CD14-positive monocyte (primary cell): ENCODE data around the gene DHX29. TPM values are rescaled to one million over a fixed set of nuclear protein-coding genes. Genes with fewer than 3 reads are reported as not detected.

Experiments
- DNase-seq, 3 donors: peaks; one replicate each; pipeline ENCODE4 v3.0.0-alpha.2; 2011 to 2022
- H2AFZ ChIP-seq: 2 replicates; pipeline ENCODE4 v1.6.0; 2012; ENCODE audit warnings: mild to moderate bottlenecking, low read depth, low read length, inconsistent platforms; ENCODE audit not compliant: insufficient read depth, poor library complexity, severe bottlenecking
- H3K27ac ChIP-seq, 2 donors: 1 replicate in 1 of 2; 2 replicates in 1 of 2; pipeline ENCODE4 v1.5.1; 2012 to 2013; ENCODE audit warnings: low read length in 2 of 2, control low read depth in 1 of 2, inconsistent platforms in 1 of 2, low read depth in 1 of 2, mild to moderate bottlenecking in 1 of 2
- H3K27me3 ChIP-seq, 2 donors: one replicate each; pipeline versions ENCODE4 v1.6.0 to v1.6.1; 2011 to 2013; ENCODE audit warnings: low read length in 2 of 2; ENCODE audit not compliant: control insufficient read depth in 2 of 2, insufficient read depth in 2 of 2
- H3K36me3 ChIP-seq, 2 donors: replicated peaks in 1 of 2; 1 replicate in 1 of 2; 2 replicates in 1 of 2; pipeline versions ENCODE4 v1.5.1 to v1.6.1; 2012 to 2013; ENCODE audit warnings: low read length in 2 of 2, control low read depth in 1 of 2, inconsistent platforms in 1 of 2, mild to moderate bottlenecking in 1 of 2; ENCODE audit not compliant: insufficient read depth in 2 of 2, control insufficient read depth in 1 of 2
- H3K4me1 ChIP-seq, 2 donors: 1 replicate in 1 of 2; 2 replicates in 1 of 2; pipeline versions ENCODE4 v1.5.1 to v1.6.1; 2012 to 2013; ENCODE audit warnings: low read length in 2 of 2, control low read depth in 1 of 2, inconsistent platforms in 1 of 2, mild to moderate bottlenecking in 1 of 2, moderate library complexity in 1 of 2; ENCODE audit not compliant: insufficient read depth in 2 of 2, control insufficient read depth in 1 of 2
- H3K4me2 ChIP-seq: replicated peaks from 2 replicates; pipeline ENCODE3; 2012; ENCODE audit warnings: low read length, moderate library complexity, mild to moderate bottlenecking; ENCODE audit not compliant: poor library complexity, severe bottlenecking; ENCODE audit errors: extremely low read depth
- H3K4me3 ChIP-seq, 3 experiments: fragments of 200-600 bp in 1 of 3; sonication (generic) in 1 of 3; replicated peaks in 1 of 3; 1 replicate in 2 of 3; 2 replicates in 1 of 3; pipeline ENCODE4 v1.5.1; 2011 to 2013; ENCODE audit warnings: low read length in 3 of 3, mild to moderate bottlenecking in 3 of 3, control low read depth in 2 of 3, low read depth in 2 of 3, inconsistent platforms in 1 of 3, moderate library complexity in 1 of 3
- H3K79me2 ChIP-seq: 2 replicates; pipeline ENCODE4 v1.6.0; 2012; ENCODE audit warnings: mild to moderate bottlenecking, control low read depth, inconsistent platforms, low read length, moderate library complexity; ENCODE audit not compliant: insufficient read depth
- H3K9ac ChIP-seq: 2 replicates; pipeline ENCODE4 v1.6.0; 2017; ENCODE audit warnings: low read length, mild to moderate bottlenecking; ENCODE audit not compliant: insufficient read depth, poor library complexity, severe bottlenecking
- H3K9me3 ChIP-seq, 2 donors: replicated peaks in 1 of 2; 1 replicate in 1 of 2; 2 replicates in 1 of 2; pipeline versions ENCODE4 v1.5.1 to v1.6.1; 2012 to 2013; ENCODE audit warnings: low read length in 2 of 2, control low read depth in 1 of 2; ENCODE audit not compliant: control insufficient read depth in 1 of 2, insufficient read depth in 1 of 2
- H4K20me1 ChIP-seq: 2 replicates; pipeline ENCODE4 v1.6.0; 2012; ENCODE audit warnings: mild to moderate bottlenecking, low read length, control low read depth, moderate library complexity; ENCODE audit not compliant: insufficient read depth
- H3K27ac Mint-ChIP-seq, 7 donors: one replicate each; pipeline ENCODE4 v1.8.0; 2020; ENCODE audit warnings: mild to moderate bottlenecking in 7 of 7, mixed read lengths in 7 of 7, moderate library complexity in 6 of 7, inconsistent platforms in 2 of 7
- H3K27me3 Mint-ChIP-seq, 3 donors: one replicate each; pipeline ENCODE4 v1.8.0; 2021 to 2022; ENCODE audit warnings: low read depth in 3 of 3, mild to moderate bottlenecking in 3 of 3, mixed read lengths in 3 of 3, moderate library complexity in 3 of 3, inconsistent platforms in 1 of 3
- H3K36me3 Mint-ChIP-seq, 2 donors: one replicate each; pipeline ENCODE4 v1.8.0; 2020; ENCODE audit warnings: mixed read lengths in 2 of 2, inconsistent platforms in 1 of 2, mild to moderate bottlenecking in 1 of 2
- H3K4me1 Mint-ChIP-seq: one replicate; pipeline ENCODE4 v1.8.0; 2020; ENCODE audit warnings: mild to moderate bottlenecking, mixed read lengths
- H3K4me3 Mint-ChIP-seq, 2 donors: one replicate each; pipeline ENCODE4 v1.8.0; 2020; ENCODE audit warnings: mild to moderate bottlenecking in 2 of 2, mixed read lengths in 2 of 2, moderate library complexity in 1 of 2
- H3K9me3 Mint-ChIP-seq, 7 donors: one replicate each; pipeline ENCODE4 v1.8.0; 2020 to 2022; ENCODE audit warnings: mixed read lengths in 7 of 7, mild to moderate bottlenecking in 6 of 7, moderate library complexity in 6 of 7, inconsistent platforms in 2 of 7
- WGBS: methylation state at CpG from one replicate; pipeline ENCODE4 v1.1.5; 2013; ENCODE audit warnings: missing lambda C conversion rate; ENCODE audit not compliant: insufficient coverage; 5-methylcytosine and 5-hydroxymethylcytosine counted together
- intact Hi-C, 2 donors: fragments of 100-400 bp; cut with micrococcal nuclease; formaldehyde crosslinking; loops; one replicate each; pipeline versions ENCODE4 v1.15.0 to v1.15.1; 2023
- polyA plus RNA-seq, 3 donors: library from polyadenylated mRNA; depleted of rRNA in 1 of 3; unstranded in 2 of 3; stranded (reverse) in 1 of 3; fragments of 300-500 nt in 2 of 3; fragments of >200 nt in 1 of 3; fragmentation: Illumina TruSeq in 2 of 3; gene quantifications; 1 replicate in 2 of 3; 2 replicates in 1 of 3; pipeline ENCODE4 v1.2.3, GENCODE V29; 2012 to 2021
- TF ChIP-seq, protein P1 (sequence below): fragments of 200-600 bp; IDR thresholded peaks from one replicate; pipeline ENCODE4 v1.8.0; 2022; ENCODE audit warnings: antibody characterized with exemption, mild to moderate bottlenecking

The DHX29 gene
- polyA plus RNA-seq, 3 donors, result 5.2 to 15.9 (median 9.7) TPM

DNA sequence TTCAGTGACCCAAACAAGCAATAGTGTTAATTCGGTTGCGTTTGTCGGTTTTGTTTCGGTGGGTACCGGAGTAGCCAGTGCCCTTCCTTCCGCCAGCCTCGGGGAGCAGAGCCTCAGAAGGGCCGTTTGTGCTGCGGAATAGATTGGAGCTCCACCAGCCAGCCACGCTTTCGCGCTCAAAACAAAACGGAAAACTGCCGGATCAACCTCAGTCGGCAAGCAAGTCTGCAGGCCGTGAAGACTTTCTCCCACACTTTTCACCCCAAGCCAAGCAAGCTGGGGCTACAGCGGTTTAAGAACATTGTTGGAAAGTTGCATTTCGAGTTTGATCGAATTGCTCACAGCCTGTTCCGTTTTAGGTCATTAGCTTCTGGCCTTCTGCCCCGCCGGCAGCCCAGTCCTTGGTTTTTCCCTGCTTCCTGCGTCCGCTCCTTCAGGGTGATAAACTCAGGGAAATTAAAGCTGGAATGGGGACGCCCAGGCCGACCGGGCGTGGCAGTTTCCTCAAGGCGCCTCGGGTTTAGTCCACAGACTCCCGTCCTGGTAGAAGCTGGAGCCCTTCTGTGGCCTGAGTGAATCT is 73.3 kb downstream of the DHX29 start:
- no peaks in the 10 kb centered on the region for H4K20me1 ChIP-seq
- peak overlapping the region in 1 of 3 experiments; percentile 79 for H3K4me3 ChIP-seq
- H3K9me3 ChIP-seq, result peaks cover 5 to 28% of the 10 kb centered on the region in 2 donors
- no peaks in the 10 kb centered on the region for H3K79me2 ChIP-seq
- peaks cover 64 to 97% of the 10 kb centered on the region in 2 donors for H3K27me3 ChIP-seq
- 14% methylated on average over 30 of the region's 31 CpGs for WGBS
- H3K27me3 Mint-ChIP-seq, result peaks cover 85 to 94% (median 92%) of the 10 kb centered on the region in 3 donors
- intact Hi-C loops, result no loop called here
- H3K27ac Mint-ChIP-seq, result peak overlapping the region in 1 of 7 donors; percentile 20
- TF ChIP-seq, protein P1, sequence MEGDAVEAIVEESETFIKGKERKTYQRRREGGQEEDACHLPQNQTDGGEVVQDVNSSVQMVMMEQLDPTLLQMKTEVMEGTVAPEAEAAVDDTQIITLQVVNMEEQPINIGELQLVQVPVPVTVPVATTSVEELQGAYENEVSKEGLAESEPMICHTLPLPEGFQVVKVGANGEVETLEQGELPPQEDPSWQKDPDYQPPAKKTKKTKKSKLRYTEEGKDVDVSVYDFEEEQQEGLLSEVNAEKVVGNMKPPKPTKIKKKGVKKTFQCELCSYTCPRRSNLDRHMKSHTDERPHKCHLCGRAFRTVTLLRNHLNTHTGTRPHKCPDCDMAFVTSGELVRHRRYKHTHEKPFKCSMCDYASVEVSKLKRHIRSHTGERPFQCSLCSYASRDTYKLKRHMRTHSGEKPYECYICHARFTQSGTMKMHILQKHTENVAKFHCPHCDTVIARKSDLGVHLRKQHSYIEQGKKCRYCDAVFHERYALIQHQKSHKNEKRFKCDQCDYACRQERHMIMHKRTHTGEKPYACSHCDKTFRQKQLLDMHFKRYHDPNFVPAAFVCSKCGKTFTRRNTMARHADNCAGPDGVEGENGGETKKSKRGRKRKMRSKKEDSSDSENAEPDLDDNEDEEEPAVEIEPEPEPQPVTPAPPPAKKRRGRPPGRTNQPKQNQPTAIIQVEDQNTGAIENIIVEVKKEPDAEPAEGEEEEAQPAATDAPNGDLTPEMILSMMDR, result no peak
- H3K36me3 ChIP-seq, result no peaks in the 10 kb centered on the region
- H3K4me1 Mint-ChIP-seq, result peaks cover 28% of the 10 kb centered on the region
- no peak for DNase-seq
- peak overlapping the region; percentile 95 for H3K4me2 ChIP-seq
- H3K4me3 Mint-ChIP-seq, result peak overlapping the region; percentile 80 to 94
- peaks cover 0 to 36% (median 16%) of the 10 kb centered on the region in 7 donors for H3K9me3 Mint-ChIP-seq
- peaks cover 28 to 37% of the 10 kb centered on the region in 2 donors for H3K4me1 ChIP-seq
- H3K9ac ChIP-seq, result no peak overlapping the region
- peak overlapping the region; percentile 81 for H2AFZ ChIP-seq
- H3K27ac ChIP-seq, result no peak overlapping the region
- H3K36me3 Mint-ChIP-seq, result peaks cover 4 to 8% of the 10 kb centered on the region in 2 donors

GRCh38 chr5:55232985-55233928 is 74.2 kb downstream of the DHX29 start, which contains the start of gene CCNO:
Gene CCNO (minus strand): TSS chr5:55233608. CDS start chr5:55233523, 85 bp downstream.
- H3K9me3 ChIP-seq, result peaks cover 5 to 34% of the 10 kb centered on the region in 2 donors
- peak within 1 kb of the TSS; percentile 81 for H2AFZ ChIP-seq
- peaks cover 4 to 6% of the 10 kb centered on the region in 2 donors for H3K36me3 Mint-ChIP-seq
- H3K9me3 Mint-ChIP-seq, result peaks cover 0 to 36% (median 16%) of the 10 kb centered on the region in 7 donors
- H3K4me3 Mint-ChIP-seq, result peak within 1 kb of the TSS; percentile 80 to 97
- peak within 1 kb of the TSS; percentile 30 to 79 (median 44) for H3K4me3 ChIP-seq
- peaks cover 28% of the 10 kb centered on the region for H3K4me1 Mint-ChIP-seq
- H3K9ac ChIP-seq, result peak within 1 kb of the TSS; percentile 8
- H4K20me1 ChIP-seq, result no peaks in the 10 kb centered on the region
- under 1% methylated on average over 95 of the region's 106 CpGs for WGBS
- TF ChIP-seq, protein P1, result peak; percentile 23
- peak within 1 kb of the TSS; percentile 95 for H3K4me2 ChIP-seq
- no peaks in the 10 kb centered on the region for H3K79me2 ChIP-seq
- peaks cover 28 to 37% of the 10 kb centered on the region in 2 donors for H3K4me1 ChIP-seq
- peaks cover 74 to 97% of the 10 kb centered on the region in 2 donors for H3K27me3 ChIP-seq
- intact Hi-C loops, result no loop called here
- no peak within 1 kb of the TSS for H3K27ac ChIP-seq
- H3K27me3 Mint-ChIP-seq, result peaks cover 89 to 95% (median 93%) of the 10 kb centered on the region in 3 donors
- DNase-seq, result peak; percentile 11 to 52 (median 28)
- H3K36me3 ChIP-seq, result no peaks in the 10 kb centered on the region
- H3K27ac Mint-ChIP-seq, result peak within 1 kb of the TSS in 4 of 7 donors; percentile 20 to 79 (median 64)
